Measurements from ENCODE around the gene CCDC27.

Gene CCDC27

DNA sequence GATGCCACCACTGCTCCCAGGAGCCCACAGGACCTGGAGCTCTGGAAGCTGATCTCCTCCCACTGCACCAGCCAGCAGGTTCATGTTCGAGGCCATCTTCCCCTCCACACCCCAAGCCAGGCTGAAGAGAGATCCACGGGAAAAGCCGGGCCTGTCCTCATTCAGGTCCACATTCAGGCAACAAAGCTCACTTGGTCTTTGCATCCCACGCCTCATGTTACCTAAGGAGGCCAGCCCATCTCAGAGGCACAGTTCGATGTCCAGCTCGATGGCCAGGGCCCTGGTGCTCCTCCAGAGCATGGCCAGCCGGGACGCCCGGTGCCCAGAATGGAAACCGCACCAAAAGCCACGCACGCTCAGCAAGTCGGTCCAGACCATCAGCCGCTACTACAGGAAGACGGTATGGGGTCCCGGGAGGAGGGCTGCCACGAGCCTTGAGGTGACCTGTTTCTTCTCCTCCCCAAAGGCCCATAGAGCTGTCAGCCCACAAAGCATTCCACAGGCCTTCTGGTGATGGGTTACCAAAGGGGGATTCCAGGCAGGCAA is at the start of gene CCDC27:
Gene CCDC27 (plus strand): TSS at position 51 of the 546 bp plus-strand sequence. CDS start 32 bp downstream, at position 83.
- in situ Hi-C loops (cut with HindIII; ENCODE audit: low sequenced_read_pairs): no loop called here

DNA sequence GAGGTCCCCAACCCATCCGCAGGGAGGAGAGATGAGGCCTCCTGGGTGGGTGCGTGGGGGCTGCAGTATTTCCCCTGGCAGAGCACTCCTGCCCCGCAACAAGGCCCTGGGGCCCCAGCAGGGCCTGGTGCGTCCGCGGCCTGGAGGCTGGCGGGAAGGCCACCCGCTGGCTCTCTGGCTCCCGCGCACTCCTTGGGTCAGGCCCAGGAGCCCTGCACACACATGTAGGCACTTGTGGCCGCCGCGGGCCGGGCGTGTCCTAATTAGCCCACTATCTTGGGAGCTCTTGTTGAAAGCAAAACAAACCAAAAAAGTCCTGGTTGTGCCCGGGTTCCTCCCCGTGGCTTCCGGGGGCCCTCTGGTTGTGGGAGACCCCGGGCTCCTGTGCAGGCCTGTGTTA is 49.7 kb upstream of the CCDC27 start:
- in situ Hi-C loops (cut with HindIII; ENCODE audit: low sequenced_read_pairs): no loop called here

DNA sequence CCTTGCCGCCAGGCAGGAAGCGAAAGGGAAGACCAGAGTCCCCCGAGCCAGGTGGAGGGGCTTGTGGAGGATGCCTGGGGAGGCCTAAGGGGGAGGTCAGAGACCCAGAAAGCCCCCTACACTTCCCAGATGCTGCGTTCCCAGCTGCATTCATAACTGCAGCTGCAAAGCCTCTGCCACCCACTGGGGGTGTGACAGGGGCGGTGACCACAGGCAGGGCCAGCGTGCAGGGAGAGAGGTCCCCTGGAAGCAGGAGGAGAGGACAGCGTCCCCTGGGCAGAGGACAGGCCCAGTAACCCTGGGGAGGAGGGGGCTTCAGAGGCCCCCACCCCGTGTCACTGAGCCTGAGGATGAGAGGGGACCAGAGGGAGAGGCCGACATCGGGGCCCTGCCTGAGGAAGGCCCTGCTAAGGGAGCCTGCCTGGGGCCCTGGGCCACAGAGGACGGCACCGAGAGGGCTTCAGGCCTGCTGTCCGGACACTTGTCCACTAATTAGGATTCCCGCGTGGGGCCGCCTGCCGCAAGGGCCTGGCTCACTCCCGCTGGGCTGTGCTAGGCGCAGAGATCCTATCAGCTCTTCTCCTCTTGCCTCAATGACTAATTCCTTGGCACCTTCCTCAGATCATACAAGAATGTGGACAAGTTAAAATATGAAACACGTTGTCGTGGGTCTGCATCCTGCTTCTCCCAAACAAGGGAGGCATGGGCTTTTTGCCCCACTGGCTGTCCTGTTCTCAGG is 49.1 kb upstream of the CCDC27 start:
- in situ Hi-C loops (cut with HindIII; ENCODE audit: low sequenced_read_pairs): no loop called here

DNA sequence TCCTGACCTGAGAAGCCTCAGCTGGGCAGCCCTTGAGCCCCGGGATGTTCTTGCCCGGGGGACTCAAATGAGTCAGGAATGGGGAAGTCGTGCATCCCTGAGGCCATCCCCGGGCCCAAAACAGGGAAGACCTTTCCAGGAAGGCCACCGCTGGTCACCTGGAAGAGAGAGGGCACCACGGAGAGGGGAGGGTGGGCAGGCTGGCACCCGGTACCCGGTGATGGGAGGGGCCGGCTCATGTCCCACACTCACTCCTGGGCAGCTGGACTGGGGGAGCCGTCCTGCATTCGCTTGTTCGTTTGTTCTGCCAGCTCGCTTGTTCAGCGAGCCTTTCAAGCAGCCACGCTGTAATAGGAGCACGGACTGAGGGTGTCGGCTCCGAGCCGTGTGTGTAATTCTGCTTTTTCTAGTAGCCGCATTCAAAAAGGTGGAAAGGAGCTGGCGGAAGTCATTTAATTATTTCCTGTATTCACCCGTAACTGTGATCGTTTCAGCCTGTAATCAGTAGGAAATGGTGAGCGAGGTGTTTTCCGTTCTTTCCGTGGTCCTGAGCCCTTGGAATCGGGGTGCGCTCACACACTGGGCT is 48.4 kb upstream of the CCDC27 start:
- in situ Hi-C loops (cut with HindIII; ENCODE audit: low sequenced_read_pairs): no loop called here

DNA sequence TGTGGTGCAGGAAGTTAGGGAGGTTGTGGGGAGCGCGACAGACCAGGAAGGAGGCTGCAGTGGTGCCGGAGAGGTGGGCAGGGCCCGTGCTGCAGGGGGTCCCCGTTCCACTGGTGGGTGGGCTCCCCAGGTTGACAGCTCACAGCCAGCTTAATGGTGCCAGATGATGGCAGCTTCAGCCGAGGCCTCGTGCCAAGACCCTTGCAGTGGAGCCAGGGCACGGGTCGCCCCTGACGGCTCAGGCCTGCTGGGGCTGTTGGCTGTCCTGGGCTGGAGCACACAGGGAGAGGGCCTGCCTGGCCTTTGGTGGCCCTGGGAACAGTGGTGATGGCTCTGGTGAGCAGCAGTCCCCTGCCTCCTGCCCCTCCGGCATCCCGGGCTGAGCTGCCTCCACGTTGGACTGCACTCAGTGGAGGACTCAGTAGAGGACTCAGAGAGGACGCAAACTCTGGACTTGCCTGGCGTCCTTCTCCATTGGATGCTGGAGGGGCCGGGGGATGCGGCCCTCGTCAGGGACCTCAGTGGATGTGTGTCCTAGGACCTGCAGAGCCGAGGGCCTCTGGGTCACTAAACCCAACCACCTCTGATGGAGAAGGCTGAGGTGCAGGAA is 46.8 kb upstream of the CCDC27 start:
- in situ Hi-C loops (cut with HindIII; ENCODE audit: low sequenced_read_pairs): no loop called here

DNA sequence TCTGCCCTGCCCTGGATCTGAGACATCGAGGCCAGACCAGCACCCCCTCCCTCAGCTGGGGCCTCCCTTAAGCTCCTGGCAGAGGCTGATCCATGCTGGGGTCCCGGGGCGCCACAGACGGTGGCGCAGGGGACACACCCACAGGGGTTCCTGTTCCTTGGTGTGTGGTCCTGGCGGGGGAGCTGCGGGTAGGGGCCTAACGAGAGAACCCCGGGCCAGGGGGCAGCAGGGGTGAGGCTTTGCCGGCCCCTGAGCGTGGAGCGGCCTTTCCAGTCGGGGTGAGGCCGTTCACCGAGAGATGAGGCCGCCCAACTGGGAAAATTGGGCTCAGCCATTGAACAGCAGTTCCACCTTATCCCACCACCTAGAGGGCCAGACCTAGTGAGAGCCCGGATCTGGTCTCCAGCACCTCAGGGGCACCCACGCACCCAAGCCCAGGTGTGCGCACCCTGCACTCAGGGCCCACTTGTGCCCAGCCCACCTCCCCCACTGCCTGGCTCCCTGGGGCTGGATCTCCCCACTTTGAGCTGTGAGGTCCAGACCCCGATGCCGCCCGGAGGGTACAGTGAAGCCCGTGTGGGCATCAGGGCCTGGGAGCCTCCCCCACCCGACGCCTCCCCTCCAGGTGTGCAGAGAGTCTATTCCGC is 45.5 kb upstream of the CCDC27 start:
- in situ Hi-C loops (cut with HindIII; ENCODE audit: low sequenced_read_pairs): no loop called here

DNA sequence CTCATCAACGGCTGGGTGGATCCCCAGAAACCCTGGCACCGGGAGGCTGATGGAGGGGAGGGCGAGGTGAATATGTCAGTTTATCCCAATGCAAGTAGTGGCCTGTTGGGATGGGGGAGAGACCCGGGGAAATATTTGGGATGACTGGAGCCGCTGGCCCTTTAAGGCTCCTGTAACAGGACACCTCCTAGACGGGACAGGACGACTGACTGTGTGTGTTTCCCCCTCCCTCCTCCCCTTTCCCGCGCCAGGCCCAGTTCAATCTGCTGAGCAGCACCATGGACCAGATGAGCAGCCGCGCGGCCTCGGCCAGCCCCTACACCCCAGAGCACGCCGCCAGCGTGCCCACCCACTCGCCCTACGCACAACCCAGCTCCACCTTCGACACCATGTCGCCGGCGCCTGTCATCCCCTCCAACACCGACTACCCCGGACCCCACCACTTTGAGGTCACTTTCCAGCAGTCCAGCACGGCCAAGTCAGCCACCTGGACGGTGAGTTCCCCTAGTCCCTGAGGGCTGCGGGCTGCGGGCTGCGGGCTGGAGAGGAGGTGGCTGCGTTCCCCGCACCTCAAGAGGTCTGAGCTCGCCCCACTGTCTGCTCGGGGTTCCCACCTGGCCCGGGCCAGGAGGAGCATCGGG is 44.8 kb upstream of the CCDC27 start:
- in situ Hi-C loops (cut with HindIII; ENCODE audit: low sequenced_read_pairs): no loop called here

DNA sequence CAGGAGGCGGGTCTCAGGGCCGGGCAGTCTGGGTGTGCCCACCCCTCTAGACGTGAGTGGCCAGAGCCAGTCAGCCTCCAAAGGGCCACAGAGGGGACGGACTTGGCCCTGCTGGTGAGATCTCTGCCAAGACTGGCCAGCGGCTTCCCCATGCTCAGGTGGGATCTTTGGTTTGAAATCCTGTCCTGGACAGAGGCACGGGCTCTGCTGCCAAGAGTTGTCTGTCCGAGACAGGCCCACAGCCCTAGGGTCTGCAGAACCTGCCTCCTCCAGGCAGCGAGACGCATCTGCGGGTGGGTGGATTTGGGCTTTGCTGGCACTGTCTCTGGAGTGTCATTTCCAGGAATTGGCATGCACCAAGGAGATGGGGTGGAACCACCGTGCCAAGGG is 44.3 kb upstream of the CCDC27 start:
- in situ Hi-C loops (cut with HindIII; ENCODE audit: low sequenced_read_pairs): no loop called here

DNA sequence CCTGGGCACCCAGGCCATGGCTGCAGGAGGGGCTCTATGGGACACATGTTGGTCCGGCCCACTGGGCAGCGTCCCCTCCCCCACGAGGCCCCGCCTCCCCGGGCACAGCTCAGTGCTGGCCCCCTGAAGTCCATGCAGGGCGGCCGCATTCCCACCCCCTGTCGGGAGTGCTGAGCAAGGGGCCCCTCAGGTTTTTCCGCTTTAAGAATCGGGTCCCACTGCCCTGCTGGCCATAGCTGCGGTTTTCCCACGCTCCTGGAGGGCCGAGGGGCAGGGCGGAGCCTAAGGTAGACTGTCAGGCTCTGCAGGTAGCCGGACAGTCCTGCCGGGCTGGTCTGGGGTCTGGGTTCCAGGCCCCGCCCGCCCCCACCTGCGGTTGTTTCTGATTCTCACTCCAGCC is 43.5 kb upstream of the CCDC27 start:
- in situ Hi-C loops (cut with HindIII; ENCODE audit: low sequenced_read_pairs): no loop called here

DNA sequence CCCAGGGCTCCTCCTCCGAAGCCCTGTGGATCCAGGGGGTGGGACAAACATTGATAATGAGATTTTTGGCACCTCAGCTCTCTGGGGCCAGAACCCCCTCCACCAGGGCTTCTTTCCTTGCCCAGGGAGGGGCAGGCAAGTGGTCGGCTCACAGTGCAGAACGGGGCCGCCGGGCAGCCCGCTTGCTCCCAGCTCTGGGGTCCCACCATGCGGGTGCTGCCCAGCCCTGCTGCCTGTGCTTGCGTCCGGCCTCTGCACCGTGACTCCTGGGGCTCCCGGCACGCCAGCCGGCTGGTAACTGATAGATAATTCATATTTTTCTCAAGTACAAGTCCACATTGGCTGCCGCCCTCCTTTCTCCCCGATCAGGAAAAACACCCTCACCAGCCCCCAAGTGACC is 42.0 kb upstream of the CCDC27 start:
- in situ Hi-C loops (cut with HindIII; ENCODE audit: low sequenced_read_pairs): no loop called here

DNA sequence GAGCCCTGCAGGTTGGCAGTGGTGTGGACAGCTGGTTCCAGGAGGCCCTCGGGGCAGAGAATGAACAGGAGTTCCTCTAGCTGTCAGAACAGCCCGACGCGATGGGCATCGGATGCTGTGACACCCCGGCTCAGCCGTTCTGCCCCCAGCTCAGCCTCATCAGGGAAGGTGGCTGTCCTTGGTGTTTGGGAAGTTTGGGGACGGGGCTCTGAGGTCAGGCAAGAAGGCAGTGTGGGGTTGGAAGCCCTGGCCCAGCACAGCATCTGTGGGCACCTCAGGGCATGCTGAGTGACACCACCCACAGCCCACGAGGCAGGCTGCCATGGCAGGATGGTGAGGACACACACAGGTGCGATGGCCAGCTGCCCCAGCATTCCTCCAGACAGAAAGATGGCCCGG is 40.9 kb upstream of the CCDC27 start:
- in situ Hi-C loops (cut with HindIII; ENCODE audit: low sequenced_read_pairs): no loop called here

DNA sequence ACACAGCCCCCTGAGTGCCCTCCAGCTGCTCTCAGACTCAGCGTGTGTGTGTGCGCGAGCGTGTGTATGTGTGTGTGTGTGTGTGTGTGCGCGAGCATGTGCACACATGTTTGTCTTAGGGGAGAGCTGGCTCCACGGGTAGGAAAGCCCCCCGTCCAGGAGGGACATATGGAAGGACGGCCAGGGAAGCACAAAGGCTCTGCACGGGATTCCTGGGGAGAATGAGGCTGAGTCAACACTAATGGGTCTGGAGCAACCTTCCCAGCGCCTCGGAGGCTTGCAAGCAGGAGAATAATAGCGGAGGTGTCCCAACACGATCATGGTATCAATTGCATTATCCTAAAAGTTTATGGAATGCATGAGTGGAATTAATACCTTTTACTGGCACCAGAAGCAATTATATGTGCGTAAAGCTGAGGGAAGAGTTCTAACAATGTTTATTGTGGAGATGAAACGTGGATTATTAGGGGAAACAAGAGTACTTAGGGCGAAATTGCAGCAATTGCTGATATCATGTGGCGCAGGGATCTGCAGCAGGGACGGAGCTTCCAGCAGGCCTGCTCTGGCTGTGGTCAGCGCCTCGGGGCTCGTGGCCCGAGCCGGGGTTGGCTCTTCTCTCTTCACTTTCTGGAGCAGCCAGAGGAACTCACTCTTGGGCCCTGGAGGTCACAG is 40.3 kb upstream of the CCDC27 start:
- in situ Hi-C loops (cut with HindIII; ENCODE audit: low sequenced_read_pairs): no loop called here

DNA sequence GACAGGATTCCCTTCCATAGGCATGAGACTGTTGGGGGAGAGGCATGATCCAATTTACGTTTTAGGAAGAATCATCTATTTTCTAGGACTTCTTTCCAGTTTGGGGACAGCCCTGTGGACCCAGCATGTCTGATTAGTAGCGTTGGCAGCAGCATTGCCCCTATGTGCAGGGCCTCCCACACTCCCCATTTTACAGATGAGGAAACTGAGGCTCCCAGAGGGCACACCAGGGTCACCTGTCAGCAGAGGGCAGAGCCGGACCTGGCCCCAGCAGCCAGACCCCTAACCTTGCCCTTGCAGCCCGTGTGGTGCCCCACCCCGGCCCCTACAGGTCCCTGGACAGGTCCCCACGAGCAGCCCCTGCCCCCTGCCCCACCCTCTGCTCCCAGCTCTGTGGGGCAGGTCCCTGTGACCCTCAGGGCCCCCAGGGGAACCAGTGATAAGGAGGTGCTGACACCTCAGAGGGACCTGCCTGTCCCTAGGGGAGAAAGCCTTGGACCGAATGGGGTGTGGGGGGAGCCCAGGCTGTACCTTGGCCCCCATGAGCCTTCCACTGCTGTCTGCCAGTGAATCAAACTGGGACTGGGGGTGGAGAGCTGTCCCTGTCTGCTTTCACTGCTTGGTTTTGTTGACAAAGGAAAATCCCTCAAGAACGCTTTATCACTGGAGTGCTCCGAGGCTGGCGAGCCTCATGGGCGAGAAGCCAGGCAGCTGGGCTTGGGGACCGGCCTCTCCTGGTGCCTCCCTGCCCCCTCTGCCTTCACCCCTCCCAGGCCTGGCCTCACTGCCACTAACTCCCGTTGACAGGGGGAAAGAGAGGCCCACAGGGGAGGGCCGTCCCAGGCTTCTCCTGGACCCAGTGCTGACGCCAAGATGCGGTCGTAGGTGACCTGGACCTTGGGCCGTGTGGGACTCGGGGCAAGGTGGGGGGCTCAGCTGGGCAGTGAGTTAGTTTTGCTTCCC is 39.4 kb upstream of the CCDC27 start:
- in situ Hi-C loops (cut with HindIII; ENCODE audit: low sequenced_read_pairs): no loop called here

DNA sequence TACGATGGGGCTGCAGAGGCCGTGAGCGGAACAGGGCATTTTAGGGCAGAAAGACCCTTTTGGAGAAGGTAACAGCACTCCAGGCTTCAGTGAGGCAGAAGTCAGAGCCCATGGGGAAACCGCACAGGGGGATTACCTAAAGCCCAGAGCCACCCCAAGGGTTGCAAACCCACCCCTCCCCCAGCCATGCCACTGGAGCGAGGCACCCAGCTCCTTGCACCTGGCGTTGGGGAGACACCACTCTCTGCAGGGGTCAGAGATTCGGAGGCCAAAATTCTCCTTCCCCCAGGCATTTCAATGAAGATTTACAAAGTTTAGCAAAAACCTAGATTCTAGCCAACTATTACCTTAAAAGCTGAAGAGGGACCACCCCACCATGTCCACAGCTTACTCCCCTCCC is 38.4 kb upstream of the CCDC27 start:
- in situ Hi-C loops (cut with HindIII; ENCODE audit: low sequenced_read_pairs): no loop called here

DNA sequence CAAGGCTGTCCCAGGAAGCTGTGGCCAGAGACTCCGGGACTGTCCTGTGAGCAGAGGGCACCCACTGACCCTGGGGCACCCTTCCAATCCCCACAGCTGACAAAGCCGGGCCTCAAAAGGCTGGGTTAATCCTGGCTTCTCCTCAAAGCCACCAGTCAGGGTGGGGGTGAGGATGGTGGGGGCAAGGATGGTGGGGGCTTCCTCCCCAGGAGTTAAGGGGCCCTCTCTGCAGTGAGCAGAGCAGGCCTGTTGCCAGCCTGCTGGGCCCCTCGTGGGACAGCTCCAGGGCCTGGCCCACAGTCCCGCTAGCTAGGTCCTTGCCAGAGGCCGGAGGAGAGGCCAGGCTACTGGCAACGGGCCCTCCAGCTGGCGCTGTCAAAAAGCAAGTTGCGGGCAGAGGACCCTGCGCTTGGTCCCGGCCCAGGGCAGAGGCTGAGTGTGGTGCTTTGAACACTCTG is 37.9 kb upstream of the CCDC27 start:
- in situ Hi-C loops (cut with HindIII; ENCODE audit: low sequenced_read_pairs): no loop called here

DNA sequence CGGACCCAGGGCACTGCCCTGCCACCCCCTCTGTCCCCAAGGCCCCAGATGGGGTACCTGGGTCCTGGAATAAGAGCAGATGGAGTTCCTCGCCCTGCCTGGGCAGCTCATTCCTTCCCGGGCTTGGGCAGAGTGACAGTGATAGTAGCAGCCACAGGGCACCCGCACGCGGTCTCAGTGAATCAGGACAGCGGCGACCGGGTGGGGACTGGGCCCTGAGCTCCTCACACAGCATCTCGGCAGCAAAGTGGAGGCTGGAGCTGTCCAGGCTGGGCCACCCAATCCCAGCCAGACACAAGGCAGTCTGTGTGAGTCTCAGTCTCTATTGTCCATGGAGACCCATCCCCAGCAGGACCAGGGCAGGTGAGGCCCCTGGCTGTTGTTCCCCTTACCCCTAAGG is 37.4 kb upstream of the CCDC27 start:
- in situ Hi-C loops (cut with HindIII; ENCODE audit: low sequenced_read_pairs): no loop called here

DNA sequence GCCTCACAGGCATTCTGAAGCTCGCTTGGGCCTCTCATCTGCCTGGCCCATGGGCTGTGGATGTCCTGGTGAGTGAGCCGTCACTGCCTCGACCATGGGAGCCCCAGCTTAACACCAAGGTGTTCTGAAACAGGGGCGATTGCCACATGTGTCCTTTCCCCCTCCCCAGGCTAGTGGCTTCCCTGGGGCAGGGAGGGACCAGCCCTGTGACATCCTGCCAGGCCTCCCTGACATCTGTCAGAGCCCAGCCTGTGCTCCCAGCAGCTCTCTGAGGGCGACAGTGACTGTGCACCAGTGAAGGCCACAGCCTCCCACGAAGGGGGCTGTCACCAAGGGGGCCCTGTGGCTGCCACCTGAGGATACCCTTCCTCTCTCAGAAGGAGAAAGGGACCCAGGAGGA is 35.9 kb upstream of the CCDC27 start:
- in situ Hi-C loops (cut with HindIII; ENCODE audit: low sequenced_read_pairs): no loop called here

DNA sequence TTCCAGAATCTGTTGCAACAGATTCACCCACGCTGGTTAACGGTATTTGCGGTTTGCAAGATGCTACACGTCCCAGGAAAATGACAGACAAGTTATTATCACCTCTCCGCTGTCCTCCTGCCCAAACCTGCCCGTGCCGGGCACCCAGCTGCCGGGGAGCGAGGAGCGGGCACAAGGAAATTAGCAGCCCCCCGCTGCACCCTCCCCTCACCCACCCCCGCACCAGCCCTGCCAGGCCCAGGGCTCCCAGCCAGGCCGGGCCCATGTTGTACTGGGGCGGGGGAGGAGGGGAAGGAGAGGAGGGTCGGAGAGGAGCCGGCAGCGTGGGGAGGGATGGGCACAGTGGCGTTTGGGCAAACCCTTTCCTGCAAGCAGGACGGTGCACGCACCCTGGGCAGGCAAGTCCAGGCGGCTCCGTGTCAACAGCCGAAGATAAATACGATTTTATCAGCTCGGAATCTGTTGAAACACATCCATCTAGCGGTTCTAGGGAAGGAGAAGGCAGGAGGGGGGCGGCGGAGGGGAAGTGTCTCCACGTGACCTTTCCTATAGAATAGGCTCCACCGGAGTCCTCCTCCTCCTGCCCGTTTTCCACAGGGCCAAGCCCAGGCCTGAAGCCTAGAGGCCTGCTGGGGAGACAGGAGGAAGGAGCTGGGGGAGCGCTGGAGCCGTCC is 35.1 kb upstream of the CCDC27 start:
- in situ Hi-C loops (cut with HindIII; ENCODE audit: low sequenced_read_pairs): no loop called here

All from endothelial cell of hepatic sinusoid (primary cell).